NCI-H524 (cell line): ENCODE data around the gene SELE.

Source experiments
- DNase-seq, 2 experiments: peaks; one replicate each; lab custom pipeline; 2025; lab: John Stamatoyannopoulos, UW

Gene SELE

DNA sequence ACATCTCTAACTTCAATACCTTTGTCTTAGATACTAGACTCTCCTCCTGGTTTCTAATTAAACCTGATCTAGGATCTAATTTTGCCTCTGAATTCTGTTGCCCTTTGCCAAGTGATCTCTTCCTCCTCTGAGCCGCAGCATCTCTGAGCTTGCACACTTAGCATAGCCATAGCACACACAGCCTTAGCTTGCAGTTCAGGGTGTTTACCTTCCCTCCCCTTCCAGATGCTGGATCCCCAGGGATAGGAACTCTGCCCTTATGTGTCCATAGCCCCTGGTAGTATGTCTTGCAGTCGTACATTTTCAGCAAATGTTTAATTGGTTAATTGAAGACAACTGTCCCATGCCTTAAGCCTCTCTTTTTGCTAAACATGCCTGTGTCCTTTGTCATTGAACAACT lies 52.7 kb downstream of the SELE start:
- DNase-seq: no peak

DNA sequence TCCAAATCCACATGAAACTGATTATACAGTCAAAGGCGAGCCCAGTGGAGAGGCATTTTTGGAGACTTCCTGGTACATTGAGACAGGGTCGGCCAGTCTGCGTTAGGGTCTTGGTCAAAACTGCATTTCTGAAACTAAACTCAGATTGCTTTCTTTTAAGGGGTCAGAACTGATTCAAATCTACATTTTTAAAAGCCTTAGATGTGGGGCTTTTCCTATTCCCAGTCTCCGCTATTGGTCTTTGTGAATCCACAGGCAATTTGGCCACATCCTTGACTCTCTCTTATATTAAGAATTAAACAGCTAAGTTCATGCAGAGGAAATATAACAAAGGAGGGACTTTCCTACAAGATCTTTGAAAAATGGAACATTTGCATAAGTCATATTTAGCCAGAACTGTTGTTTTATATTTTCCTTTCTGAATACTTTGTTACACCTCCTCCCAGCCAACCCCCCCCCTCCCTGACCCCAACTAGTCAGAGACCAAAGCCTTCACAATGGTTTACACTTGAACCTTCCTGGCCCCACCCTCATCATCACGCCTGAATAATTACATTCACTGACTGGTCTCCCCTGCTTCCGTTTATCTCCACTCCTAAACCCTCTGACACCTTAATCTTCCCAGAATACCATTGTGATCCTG lies 53.4 kb downstream of the SELE start:
- no peak for DNase-seq

DNA sequence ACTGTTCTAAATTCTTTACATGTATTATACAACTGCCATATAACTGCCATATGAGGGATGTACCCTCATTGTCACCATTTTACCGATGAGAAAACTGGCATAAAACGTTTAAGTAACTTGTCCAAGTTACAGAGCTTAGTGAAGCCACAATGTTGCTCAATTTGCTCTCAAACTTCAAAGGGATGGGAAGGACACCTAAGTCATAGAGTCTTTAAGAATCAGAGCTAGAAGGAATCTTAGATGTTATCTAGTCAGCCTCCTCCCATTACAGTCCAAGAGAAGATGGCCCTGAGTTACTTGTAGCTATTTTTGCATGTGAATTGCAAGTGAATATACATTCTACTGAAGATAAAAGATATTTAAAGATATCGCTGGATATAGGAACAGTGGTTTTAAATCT lies 54.2 kb downstream of the SELE start:
- no peak for DNase-seq

GRCh38 chr1:169676001-169676400 lies 57.9 kb downstream of the SELE start:
- DNase-seq: no peak
